Tibial nerve (tissue), 4 donors: ENCODE measurements around the gene MAPRE2. TPM values are rescaled to one million over a fixed set of nuclear protein-coding genes. Genes with fewer than 3 reads are reported as not detected.

Experiments
- DNase-seq, 2 donors: peaks; one replicate each; pipeline ENCODE4 v3.0.0-alpha.2; 2019; ENCODE audit warnings: low spot score in 2 of 2
- H3K27ac ChIP-seq, 4 donors: fragments of 200-600 bp; sonication (generic) in 3 of 4; one replicate each; pipeline ENCODE4 v1.5.1; 2017 to 2019; ENCODE audit warnings: mild to moderate bottlenecking in 1 of 4
- H3K27me3 ChIP-seq, 2 donors: fragments of 200-600 bp; sonication (generic) in 1 of 2; one replicate each; pipeline versions ENCODE4 v1.5.1 to v1.6.0; 2017 to 2019
- H3K36me3 ChIP-seq, 3 donors: fragments of 200-600 bp; sonication (generic); one replicate each; pipeline ENCODE4 v1.5.1; 2018 to 2019
- H3K4me1 ChIP-seq, 4 donors: fragments of 200-600 bp; sonication (generic) in 3 of 4; one replicate each; pipeline ENCODE4 v1.5.1; 2017 to 2019
- H3K4me3 ChIP-seq, 4 donors: fragments of 200-600 bp; sonication (generic) in 3 of 4; one replicate each; pipeline ENCODE4 v1.5.1; 2017 to 2019; ENCODE audit warnings: mild to moderate bottlenecking in 1 of 4, moderate library complexity in 1 of 4
- H3K9me3 ChIP-seq, 4 donors: fragments of 200-600 bp; sonication (generic) in 3 of 4; one replicate each; pipeline ENCODE4 v1.5.1; 2017 to 2019
- EP300 ChIP-seq, 2 donors: sonication (generic); formaldehyde crosslinking; IDR thresholded peaks; one replicate each; pipeline ENCODE4 v1.6.1; 2017; ENCODE audit warnings: antibody characterized with exemption in 2 of 2, mild to moderate bottlenecking in 1 of 2
- POLR2A ChIP-seq, 2 donors: fragments of 450-650 bp; IDR thresholded peaks; one replicate each; pipeline ENCODE4 v1.6.1; 2017; ENCODE audit warnings: antibody characterized with exemption in 2 of 2, mild to moderate bottlenecking in 2 of 2, moderate library complexity in 2 of 2
- WGBS, 2 donors: methylation state at CpG; one replicate each; pipeline ENCODE4 v1.1.5; 2018; 5-methylcytosine and 5-hydroxymethylcytosine counted together
- total RNA-seq, 4 donors: library from RNA; depleted of rRNA; stranded (reverse); fragments of >200 nt; gene quantifications; one replicate each; pipeline ENCODE4 v1.1.0, GENCODE V29; 2016
- TF ChIP-seq, protein P1 (sequence below), 5 experiments: fragments of 200-600 bp in 3 of 5; fragments of 450-650 bp in 2 of 5; sonication (generic) in 3 of 5; IDR thresholded peaks; one replicate each; pipeline ENCODE4 v1.5.1; 2016 to 2019; ENCODE audit warnings: antibody characterized with exemption in 5 of 5, mild to moderate bottlenecking in 3 of 5, moderate library complexity in 2 of 5

Gene MAPRE2
- total RNA-seq, 4 donors from 2014 or later = 18.9 to 33.3 (median 29.4) TPM

DNA sequence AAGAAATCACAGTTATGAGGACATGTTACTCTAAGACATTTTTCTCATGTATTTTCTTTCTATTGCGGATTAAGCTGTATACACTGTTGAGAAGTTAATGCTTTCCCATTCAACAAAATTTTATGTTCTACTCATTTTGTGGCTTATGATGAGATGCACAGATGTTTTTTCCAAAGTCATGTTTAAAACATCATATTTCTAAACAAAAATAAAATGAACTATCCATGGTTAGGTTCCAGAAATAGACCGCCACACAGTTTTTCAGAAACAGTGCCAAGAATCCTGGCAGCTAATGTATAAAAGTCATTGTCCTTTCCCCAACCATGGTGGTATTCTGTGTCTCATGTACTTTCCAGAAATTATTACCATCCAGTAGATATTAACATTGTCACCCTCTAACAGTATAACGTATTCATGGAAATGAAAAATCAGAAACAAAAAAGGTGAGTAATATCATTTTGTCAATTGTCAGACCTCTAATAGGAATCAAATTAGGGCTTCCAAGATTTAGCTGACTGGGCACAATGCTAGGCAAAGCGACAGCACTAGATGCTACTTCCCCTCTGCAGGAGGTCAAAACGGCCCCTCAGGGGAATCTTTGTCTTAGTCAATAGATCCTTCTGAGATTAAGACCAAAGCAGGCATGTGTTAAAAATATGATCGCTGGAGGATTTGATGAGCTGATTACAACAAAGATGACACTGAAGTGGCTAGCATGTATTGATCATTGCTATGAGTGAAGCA is 145.2 kb downstream of the MAPRE2 start:
- Histone ChIP-seq H3K4me1 (peaks cover 0 to 34% (median 2%) of the 10 kb centered on the region in 4 donors), H3K36me3 (no peaks in the 10 kb centered on the region), H3K27me3 (no peaks in the 10 kb centered on the region), H3K27ac (peak overlapping the region in 2 of 4 donors; percentile 73 to 86), H3K4me3 (no peak overlapping the region), H3K9me3 (no peaks in the 10 kb centered on the region)
- TF ChIP-seq EP300 (IDR thresholded peaks at IDR 0.05) (no peak), POLR2A (IDR thresholded peaks at IDR 0.05) (no peak)
- TF ChIP-seq, protein P1, sequence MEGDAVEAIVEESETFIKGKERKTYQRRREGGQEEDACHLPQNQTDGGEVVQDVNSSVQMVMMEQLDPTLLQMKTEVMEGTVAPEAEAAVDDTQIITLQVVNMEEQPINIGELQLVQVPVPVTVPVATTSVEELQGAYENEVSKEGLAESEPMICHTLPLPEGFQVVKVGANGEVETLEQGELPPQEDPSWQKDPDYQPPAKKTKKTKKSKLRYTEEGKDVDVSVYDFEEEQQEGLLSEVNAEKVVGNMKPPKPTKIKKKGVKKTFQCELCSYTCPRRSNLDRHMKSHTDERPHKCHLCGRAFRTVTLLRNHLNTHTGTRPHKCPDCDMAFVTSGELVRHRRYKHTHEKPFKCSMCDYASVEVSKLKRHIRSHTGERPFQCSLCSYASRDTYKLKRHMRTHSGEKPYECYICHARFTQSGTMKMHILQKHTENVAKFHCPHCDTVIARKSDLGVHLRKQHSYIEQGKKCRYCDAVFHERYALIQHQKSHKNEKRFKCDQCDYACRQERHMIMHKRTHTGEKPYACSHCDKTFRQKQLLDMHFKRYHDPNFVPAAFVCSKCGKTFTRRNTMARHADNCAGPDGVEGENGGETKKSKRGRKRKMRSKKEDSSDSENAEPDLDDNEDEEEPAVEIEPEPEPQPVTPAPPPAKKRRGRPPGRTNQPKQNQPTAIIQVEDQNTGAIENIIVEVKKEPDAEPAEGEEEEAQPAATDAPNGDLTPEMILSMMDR (IDR thresholded peaks at IDR 0.05) = no peak
- WGBS, 2 donors = 34 to 49% methylated on average over 6 of the region's 6 CpGs
- DNase-seq = no peak

DNA sequence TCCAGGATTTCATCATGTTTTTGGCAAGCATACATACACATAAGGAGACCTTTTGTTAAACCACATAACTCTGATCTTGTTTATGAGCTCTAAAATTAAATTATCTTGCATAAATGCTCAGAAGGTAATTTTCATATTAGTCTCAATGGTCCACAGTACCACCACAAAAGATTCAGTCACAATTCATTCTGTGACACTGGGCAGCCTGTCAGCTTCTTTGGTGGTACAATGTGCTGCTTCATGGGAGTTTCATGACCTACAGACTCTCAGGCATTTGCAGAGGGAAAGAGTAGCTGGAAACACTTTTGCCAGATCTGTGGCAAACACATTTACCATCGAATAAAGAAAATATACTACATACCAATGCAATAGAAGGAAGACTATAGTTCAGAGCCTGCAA is 148.3 kb downstream of the MAPRE2 start:
- H3K27me3 ChIP-seq = no peaks in the 10 kb centered on the region
- H3K36me3 ChIP-seq = no peaks in the 10 kb centered on the region
- peaks cover 0 to 34% (median 2%) of the 10 kb centered on the region in 4 donors for H3K4me1 ChIP-seq
- 4 to 31% methylated on average over 1 of the region's 1 CpG for WGBS, 2 donors
- H3K27ac ChIP-seq = peak overlapping the region; percentile 23 to 86 (median 49)
- no peak overlapping the region for H3K4me3 ChIP-seq
- no peak for DNase-seq
- peak in 1 of 2 donors; percentile 60 for TF ChIP-seq EP300 (IDR thresholded peaks at IDR 0.05)
- TF ChIP-seq, protein P1 (IDR thresholded peaks at IDR 0.05) = no peak
- no peaks in the 10 kb centered on the region for H3K9me3 ChIP-seq

DNA sequence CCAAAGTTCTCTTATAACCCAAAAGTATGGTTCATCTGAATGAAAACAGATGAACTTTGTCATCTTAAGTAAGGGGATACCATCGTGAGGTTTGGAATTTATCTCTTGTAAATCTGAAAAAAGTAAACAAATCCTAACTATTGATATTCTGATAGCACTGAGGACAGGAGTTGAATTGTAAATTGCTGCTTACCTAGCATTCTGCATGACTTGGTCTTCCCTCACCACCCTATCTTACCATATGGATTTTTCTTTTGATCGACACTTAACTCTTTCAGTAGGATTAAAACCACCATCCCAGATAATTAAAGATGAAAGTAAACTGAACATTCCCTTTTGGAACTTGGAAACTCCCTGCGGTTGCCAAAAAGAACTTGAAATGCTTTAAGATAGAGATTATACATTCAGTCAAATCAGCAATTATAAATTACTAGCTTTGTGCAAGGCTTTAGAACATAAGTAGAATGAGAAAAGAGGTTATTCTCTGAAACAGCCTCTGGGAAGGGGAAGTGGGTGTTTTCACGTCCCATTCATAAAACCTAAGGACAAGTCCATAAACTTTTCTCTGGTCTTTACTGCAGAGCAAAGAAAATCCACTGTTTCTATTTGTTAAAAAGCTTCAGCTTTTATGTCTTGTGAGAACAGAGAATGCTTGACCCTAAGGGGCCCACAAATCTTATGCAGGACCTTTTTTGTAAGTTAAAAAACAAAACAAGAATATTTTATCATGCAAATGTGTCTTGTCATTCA is 149.9 kb downstream of the MAPRE2 start:
- H3K9me3 ChIP-seq = no peaks in the 10 kb centered on the region
- 39 to 43% methylated on average over 4 of the region's 4 CpGs for WGBS, 2 donors
- H3K27ac ChIP-seq = peak overlapping the region; percentile 23 to 86 (median 49)
- H3K4me1 ChIP-seq = peaks cover 0 to 30% (median 0%) of the 10 kb centered on the region in 4 donors
- no peak for TF ChIP-seq EP300 (IDR thresholded peaks at IDR 0.05)
- TF ChIP-seq POLR2A (IDR thresholded peaks at IDR 0.05) = no peak
- TF ChIP-seq, protein P1 (IDR thresholded peaks at IDR 0.05) = no peak
- DNase-seq = no peak
- no peaks in the 10 kb centered on the region for H3K27me3 ChIP-seq
- H3K36me3 ChIP-seq = no peaks in the 10 kb centered on the region
- no peak overlapping the region for H3K4me3 ChIP-seq

GRCh38 chr18:35191698-35192025 is 150.4 kb downstream of the MAPRE2 start:
- H3K4me3 ChIP-seq = no peak overlapping the region
- H3K4me1 ChIP-seq = peaks cover 0 to 25% (median 0%) of the 10 kb centered on the region in 4 donors
- no peaks in the 10 kb centered on the region for H3K9me3 ChIP-seq
- no peaks in the 10 kb centered on the region for H3K36me3 ChIP-seq
- no peak for TF ChIP-seq POLR2A (IDR thresholded peaks at IDR 0.05)
- no peak for TF ChIP-seq EP300 (IDR thresholded peaks at IDR 0.05)
- TF ChIP-seq, protein P1 (IDR thresholded peaks at IDR 0.05) = no peak
- DNase-seq = no peak
- 52 to 53% methylated on average over 5 of the region's 5 CpGs for WGBS, 2 donors
- peak overlapping the region in 2 of 4 donors; percentile 73 to 86 for H3K27ac ChIP-seq
- no peaks in the 10 kb centered on the region for H3K27me3 ChIP-seq

- no peaks in the 10 kb centered on the region for H3K36me3 ChIP-seq
- no peaks in the 10 kb centered on the region for H3K27me3 ChIP-seq
- peak overlapping the region in 2 of 4 donors; percentile 73 to 86 for H3K27ac ChIP-seq
- no peak overlapping the region for H3K4me3 ChIP-seq
- H3K9me3 ChIP-seq = no peaks in the 10 kb centered on the region
- H3K4me1 ChIP-seq = peaks cover 0 to 17% (median 0%) of the 10 kb centered on the region in 4 donors
- WGBS, 2 donors = 95 to 96% methylated on average over 4 of the region's 4 CpGs
- TF ChIP-seq EP300 (IDR thresholded peaks at IDR 0.05) (no peak), POLR2A (IDR thresholded peaks at IDR 0.05) (no peak)
- TF ChIP-seq, protein P1 (IDR thresholded peaks at IDR 0.05) = no peak
- no peak for DNase-seq
Observed at GRCh38 chr18:35192415-35192814, 151.2 kb downstream of the MAPRE2 start.
